Activated naive CD8-positive, alpha-beta T cell treated with anti-CD3 and anti-CD28 coated beads, Interleukin-2, amount 10 ng/mL, durations not matched to agents 7 days and 5 days (primary cell): Measurements from ENCODE around the gene ANKS1A. TPM values are rescaled to one million over a fixed set of nuclear protein-coding genes. Genes with fewer than 3 reads are reported as not detected.

Source experiments
- ATAC-seq: fragments of 150-1000 bp; cut with Tn5 transposase; one replicate; pipeline ENCODE4 v1.10.0; 2021; ENCODE audit warnings: low read depth, moderate library complexity
- POLR2A ChIA-PET: fragments of 350-600 bp; sonication (Branson Sonifier 250); formaldehyde crosslinking; loops from one replicate; lab custom pipeline; 2021; ENCODE audit warnings: antibody characterized with exemption; lab: Charles Lee
- DNase-seq: peaks from one replicate; pipeline ENCODE4 v3.0.0; 2021
- H3K27ac Mint-ChIP-seq: one replicate; pipeline ENCODE4 v1.8.0; 2022; ENCODE audit warnings: mild to moderate bottlenecking, mixed read lengths
- H3K27me3 Mint-ChIP-seq: one replicate; pipeline ENCODE4 v1.8.0; 2022; ENCODE audit warnings: mild to moderate bottlenecking, moderate library complexity, mixed read lengths
- H3K36me3 Mint-ChIP-seq: one replicate; pipeline ENCODE4 v1.8.0; 2021; ENCODE audit warnings: mild to moderate bottlenecking, mixed read lengths
- H3K4me1 Mint-ChIP-seq: one replicate; pipeline ENCODE4 v1.8.0; 2021; ENCODE audit warnings: mixed read lengths
- H3K4me3 Mint-ChIP-seq: one replicate; pipeline ENCODE4 v1.8.0; 2022; ENCODE audit warnings: mild to moderate bottlenecking, moderate library complexity, mixed read lengths
- H3K9me3 Mint-ChIP-seq: one replicate; pipeline ENCODE4 v1.8.0; 2021; ENCODE audit warnings: mixed read lengths
- total RNA-seq, 2 experiments: library from RNA; stranded (reverse); gene quantifications; one replicate each; pipeline ENCODE4 v1.2.3, GENCODE V29; 2021

The ANKS1A gene
- total RNA-seq, 2 experiments from 2014 or later, result 8.1 to 9.3 TPM

- no peaks in the 10 kb centered on the region for H3K36me3 Mint-ChIP-seq
- no peak overlapping the region for H3K4me3 Mint-ChIP-seq
- no peaks in the 10 kb centered on the region for H3K9me3 Mint-ChIP-seq
- no peak overlapping the region for H3K27ac Mint-ChIP-seq
- POLR2A ChIA-PET, result no interaction called here
- peaks cover 2% of the 10 kb centered on the region for H3K4me1 Mint-ChIP-seq
- ATAC-seq (no peak), DNase-seq (no peak)
- no peaks in the 10 kb centered on the region for H3K27me3 Mint-ChIP-seq
Observed at GRCh38 chr6:35052694-35053565, 163.9 kb downstream of the ANKS1A start.

GRCh38 chr6:35053701-35054100, 164.6 kb downstream of the ANKS1A start:
- POLR2A ChIA-PET, result no interaction called here
- peaks cover 4% of the 10 kb centered on the region for H3K4me1 Mint-ChIP-seq
- H3K27ac Mint-ChIP-seq, result no peak overlapping the region
- no peaks in the 10 kb centered on the region for H3K36me3 Mint-ChIP-seq
- no peaks in the 10 kb centered on the region for H3K9me3 Mint-ChIP-seq
- DNase-seq (no peak), ATAC-seq (no peak)
- H3K27me3 Mint-ChIP-seq, result no peaks in the 10 kb centered on the region
- H3K4me3 Mint-ChIP-seq, result no peak overlapping the region

GRCh38 chr6:35054106-35054742, 165.2 kb downstream of the ANKS1A start:
- no peaks in the 10 kb centered on the region for H3K36me3 Mint-ChIP-seq
- no peaks in the 10 kb centered on the region for H3K9me3 Mint-ChIP-seq
- no peak overlapping the region for H3K27ac Mint-ChIP-seq
- ATAC-seq (no peak), DNase-seq (no peak)
- peaks cover 7% of the 10 kb centered on the region for H3K4me1 Mint-ChIP-seq
- H3K4me3 Mint-ChIP-seq, result no peak overlapping the region
- POLR2A ChIA-PET, result no interaction called here
- no peaks in the 10 kb centered on the region for H3K27me3 Mint-ChIP-seq

GRCh38 chr6:35054743-35055130, 165.7 kb downstream of the ANKS1A start:
- Mint-ChIP-seq H3K9me3 (no peaks in the 10 kb centered on the region), H3K27me3 (no peaks in the 10 kb centered on the region), H3K4me3 (no peak overlapping the region), H3K27ac (no peak overlapping the region), H3K4me1 (peaks cover 9% of the 10 kb centered on the region), H3K36me3 (no peaks in the 10 kb centered on the region)
- no peak for ATAC-seq
- POLR2A ChIA-PET, result no interaction called here
- no peak for DNase-seq

- H3K27ac Mint-ChIP-seq, result no peak overlapping the region
- no peaks in the 10 kb centered on the region for H3K36me3 Mint-ChIP-seq
- DNase-seq (no peak), ATAC-seq (no peak)
- no peaks in the 10 kb centered on the region for H3K27me3 Mint-ChIP-seq
- no peaks in the 10 kb centered on the region for H3K9me3 Mint-ChIP-seq
- POLR2A ChIA-PET, result no interaction called here
- H3K4me1 Mint-ChIP-seq, result peaks cover 9% of the 10 kb centered on the region
- no peak overlapping the region for H3K4me3 Mint-ChIP-seq
Observed at GRCh38 chr6:35055891-35056290, 166.8 kb downstream of the ANKS1A start.

- Mint-ChIP-seq H3K36me3 (no peaks in the 10 kb centered on the region), H3K9me3 (no peaks in the 10 kb centered on the region), H3K4me3 (no peak overlapping the region), H3K27ac (no peak overlapping the region), H3K27me3 (no peaks in the 10 kb centered on the region), H3K4me1 (peaks cover 9% of the 10 kb centered on the region)
- no peak for ATAC-seq
- POLR2A ChIA-PET, result no interaction called here
- no peak for DNase-seq
Observed at GRCh38 chr6:35056952-35057351, 167.9 kb downstream of the ANKS1A start.

- H3K27ac Mint-ChIP-seq, result no peak overlapping the region
- no peaks in the 10 kb centered on the region for H3K27me3 Mint-ChIP-seq
- no peaks in the 10 kb centered on the region for H3K9me3 Mint-ChIP-seq
- ATAC-seq (no peak), DNase-seq (no peak)
- H3K4me1 Mint-ChIP-seq, result peaks cover 15% of the 10 kb centered on the region
- no peaks in the 10 kb centered on the region for H3K36me3 Mint-ChIP-seq
- POLR2A ChIA-PET, result interaction anchor here (1.4 kb wide), 1 partner anchor 10 kb away, joined by 3 read pairs; no protein-coding TSS in a partner anchor
- H3K4me3 Mint-ChIP-seq, result no peak overlapping the region
Observed at GRCh38 chr6:35057449-35058357, 168.6 kb downstream of the ANKS1A start.

- POLR2A ChIA-PET, result interaction anchor here (1.4 kb wide), 1 partner anchor 11 kb away, joined by 3 read pairs; no protein-coding TSS in a partner anchor
Observed at GRCh38 chr6:35058358-35058675, 169.3 kb downstream of the ANKS1A start.

GRCh38 chr6:35058865-35059522, 169.9 kb downstream of the ANKS1A start:
- Mint-ChIP-seq H3K27ac (no peak overlapping the region), H3K4me3 (no peak overlapping the region), H3K36me3 (peaks cover 2% of the 10 kb centered on the region), H3K27me3 (no peaks in the 10 kb centered on the region), H3K4me1 (peaks cover 22% of the 10 kb centered on the region), H3K9me3 (no peaks in the 10 kb centered on the region)
- DNase-seq (no peak), ATAC-seq (peak; percentile 69)
- POLR2A ChIA-PET, result interaction anchor here (1.4 kb wide), 1 partner anchor 11 kb away, joined by 3 read pairs; no protein-coding TSS in a partner anchor

More at GRCh38 chr6:35058358-35058675, 169.3 kb downstream of the ANKS1A start:
- Mint-ChIP-seq H3K27me3 (no peaks in the 10 kb centered on the region), H3K4me1 (peaks cover 21% of the 10 kb centered on the region), H3K36me3 (no peaks in the 10 kb centered on the region), H3K4me3 (no peak overlapping the region), H3K27ac (no peak overlapping the region), H3K9me3 (no peaks in the 10 kb centered on the region)
- DNase-seq, result no peak
- ATAC-seq, result no peak

GRCh38 chr6:35059596-35060345, 170.7 kb downstream of the ANKS1A start:
- no peaks in the 10 kb centered on the region for H3K9me3 Mint-ChIP-seq
- no peaks in the 10 kb centered on the region for H3K27me3 Mint-ChIP-seq
- DNase-seq (no peak), ATAC-seq (no peak)
- H3K27ac Mint-ChIP-seq, result no peak overlapping the region
- no peak overlapping the region for H3K4me3 Mint-ChIP-seq
- POLR2A ChIA-PET, result no interaction called here
- peaks cover 2% of the 10 kb centered on the region for H3K36me3 Mint-ChIP-seq
- H3K4me1 Mint-ChIP-seq, result peaks cover 22% of the 10 kb centered on the region

GRCh38 chr6:35061102-35061615, 172.1 kb downstream of the ANKS1A start:
- no peak overlapping the region for H3K27ac Mint-ChIP-seq
- DNase-seq, result no peak
- H3K9me3 Mint-ChIP-seq, result no peaks in the 10 kb centered on the region
- ATAC-seq, result no peak
- peaks cover 2% of the 10 kb centered on the region for H3K36me3 Mint-ChIP-seq
- no peak overlapping the region for H3K4me3 Mint-ChIP-seq
- POLR2A ChIA-PET, result no interaction called here
- H3K27me3 Mint-ChIP-seq, result no peaks in the 10 kb centered on the region
- peaks cover 22% of the 10 kb centered on the region for H3K4me1 Mint-ChIP-seq
